H9 (cell line): ENCODE data around the gene PPT1. TPM values are rescaled to one million over a fixed set of nuclear protein-coding genes. Genes with fewer than 3 reads are reported as not detected.

Experiments
- DNase-seq: peaks from one replicate; pipeline ENCODE4 v3.0.0-alpha.2; 2017
- H2AFZ ChIP-seq: one replicate; pipeline ENCODE4 v1.6.1; 2013; ENCODE audit warnings: mild to moderate bottlenecking, low read length, control low read depth, moderate library complexity
- H2AK5ac ChIP-seq: 2 replicates; pipeline ENCODE4 v1.6.1; 2013; ENCODE audit warnings: low read length, control low read depth, mixed read lengths; ENCODE audit not compliant: insufficient read length
- H2BK120ac ChIP-seq: one replicate; pipeline ENCODE4 v1.6.1; 2013; ENCODE audit warnings: low read depth, mild to moderate bottlenecking, low read length, control low read depth, inconsistent platforms; ENCODE audit not compliant: poor library complexity, severe bottlenecking
- H2BK12ac ChIP-seq: 2 replicates; pipeline ENCODE4 v1.6.1; 2013; ENCODE audit warnings: low read length, control low read depth, mixed read lengths, low read depth; ENCODE audit not compliant: insufficient read length
- H2BK15ac ChIP-seq: 2 replicates; pipeline ENCODE4 v1.6.1; 2013; ENCODE audit warnings: low read depth, low read length, control low read depth
- H2BK20ac ChIP-seq: one replicate; pipeline ENCODE4 v1.6.1; 2013; ENCODE audit warnings: low read depth, mild to moderate bottlenecking, low read length, control low read depth, inconsistent platforms; ENCODE audit not compliant: poor library complexity, severe bottlenecking
- H2BK5ac ChIP-seq: 2 replicates; pipeline ENCODE4 v1.6.1; 2013; ENCODE audit warnings: low read length, control low read depth, mixed read lengths; ENCODE audit not compliant: insufficient read length
- H3K14ac ChIP-seq: 2 replicates; pipeline ENCODE4 v1.6.1; 2013; ENCODE audit warnings: low read length, control low read depth; ENCODE audit not compliant: insufficient read depth
- H3K18ac ChIP-seq: 2 replicates; pipeline ENCODE4 v1.6.1; 2013; ENCODE audit warnings: low read depth, mild to moderate bottlenecking, mixed read lengths, low read length, control low read depth; ENCODE audit not compliant: insufficient read length
- H3K23ac ChIP-seq: 2 replicates; pipeline ENCODE4 v1.6.1; 2013; ENCODE audit warnings: low read length, control low read depth, mixed read lengths, low read depth; ENCODE audit not compliant: insufficient read length
- H3K23me2 ChIP-seq: 2 replicates; pipeline ENCODE4 v1.6.1; 2013; ENCODE audit warnings: low read depth, mild to moderate bottlenecking, mixed read lengths, low read length, control low read depth; ENCODE audit not compliant: insufficient read length, poor library complexity, severe bottlenecking
- H3K27ac ChIP-seq: 2 replicates; pipeline ENCODE4 v1.5.1; 2013; ENCODE audit warnings: low read length, control low read depth, mixed read lengths, low read depth; ENCODE audit not compliant: insufficient read length
- H3K27me3 ChIP-seq: 2 replicates; pipeline ENCODE4 v1.6.1; 2013; ENCODE audit warnings: low read length, control low read depth, inconsistent platforms; ENCODE audit not compliant: insufficient read depth
- H3K4ac ChIP-seq: 2 replicates; pipeline ENCODE4 v1.6.1; 2013; ENCODE audit warnings: low read depth, mild to moderate bottlenecking, control low read depth, inconsistent platforms, low read length, moderate library complexity
- H3K4me1 ChIP-seq: 2 replicates; pipeline ENCODE4 v1.6.1; 2013; ENCODE audit warnings: low read length, control low read depth, inconsistent platforms; ENCODE audit not compliant: insufficient read depth
- H3K4me2 ChIP-seq: 2 replicates; pipeline ENCODE4 v1.6.1; 2013; ENCODE audit warnings: low read length, control low read depth, mixed read lengths; ENCODE audit not compliant: insufficient read length, insufficient read depth
- H3K56ac ChIP-seq: 2 replicates; pipeline ENCODE4 v1.6.1; 2013; ENCODE audit warnings: low read depth, mild to moderate bottlenecking, mixed read lengths, low read length, control low read depth; ENCODE audit not compliant: insufficient read length
- H3K79me1 ChIP-seq: 2 replicates; pipeline ENCODE4 v1.6.1; 2013; ENCODE audit warnings: low read depth, mild to moderate bottlenecking, moderate library complexity, low read length, control low read depth, inconsistent platforms; ENCODE audit not compliant: insufficient read depth, poor library complexity, severe bottlenecking
- H3K79me2 ChIP-seq: 2 replicates; pipeline ENCODE4 v1.6.1; 2013; ENCODE audit warnings: low read length, control low read depth, inconsistent platforms; ENCODE audit not compliant: insufficient read depth
- H3K9ac ChIP-seq: 2 replicates; pipeline ENCODE4 v1.6.1; 2013; ENCODE audit warnings: low read length, control low read depth, mixed read lengths; ENCODE audit not compliant: insufficient read length; ENCODE audit errors: extremely low read depth
- H3K9me3 ChIP-seq: one replicate; pipeline ENCODE4 v1.6.1; 2013; ENCODE audit warnings: low read depth, low read length, inconsistent platforms; ENCODE audit not compliant: control insufficient read depth
- H3T11ph ChIP-seq: one replicate; pipeline ENCODE4 v1.6.1; 2013; ENCODE audit warnings: mild to moderate bottlenecking, low read length, control low read depth, inconsistent platforms
- H4K20me1 ChIP-seq: one replicate; pipeline ENCODE4 v1.6.1; 2013; ENCODE audit not compliant: control insufficient read depth, insufficient read length, insufficient read depth
- H4K5ac ChIP-seq: 2 replicates; pipeline ENCODE4 v1.6.1; 2013; ENCODE audit warnings: low read depth, mild to moderate bottlenecking, mixed read lengths, low read length, control low read depth; ENCODE audit not compliant: insufficient read length
- H4K8ac ChIP-seq: replicated peaks from 2 replicates; pipeline ENCODE4 v1.6.1; 2013; ENCODE audit warnings: low read length, control low read depth, mixed read lengths, low read depth; ENCODE audit not compliant: insufficient read length
- H4K91ac ChIP-seq: 2 replicates; pipeline ENCODE4 v1.6.1; 2013; ENCODE audit warnings: low read depth, mild to moderate bottlenecking, moderate library complexity, mixed read lengths, low read length, control low read depth; ENCODE audit not compliant: insufficient read length
- H3K27ac Mint-ChIP-seq, 3 experiments: 2 replicates in 2 of 3; 3 replicates in 1 of 3; pipeline ENCODE4 v1.8.0; 2020 to 2021; ENCODE audit warnings: mixed read lengths in 3 of 3, mild to moderate bottlenecking in 1 of 3, moderate library complexity in 1 of 3
- H3K27me3 Mint-ChIP-seq: 2 replicates; pipeline ENCODE4 v1.8.0; 2021; ENCODE audit warnings: low read depth, mild to moderate bottlenecking, moderate library complexity, mixed read lengths
- H3K36me3 Mint-ChIP-seq, 3 experiments: 2 replicates in 2 of 3; 3 replicates in 1 of 3; pipeline ENCODE4 v1.8.0; 2020 to 2021; ENCODE audit warnings: low read depth in 3 of 3, mixed read lengths in 3 of 3; ENCODE audit not compliant: insufficient read depth in 1 of 3
- H3K4me1 Mint-ChIP-seq, 2 experiments: 2 replicates each; pipeline ENCODE4 v1.8.0; 2020; ENCODE audit warnings: mixed read lengths in 2 of 2
- H3K4me3 Mint-ChIP-seq, 2 experiments: 2 replicates in 1 of 2; 3 replicates in 1 of 2; pipeline ENCODE4 v1.8.0; 2020 to 2021; ENCODE audit warnings: mild to moderate bottlenecking in 2 of 2, mixed read lengths in 2 of 2, moderate library complexity in 1 of 2
- H3K9me3 Mint-ChIP-seq, 2 experiments: 2 replicates in 1 of 2; 3 replicates in 1 of 2; pipeline ENCODE4 v1.8.0; 2020; ENCODE audit warnings: mild to moderate bottlenecking in 2 of 2, mixed read lengths in 2 of 2, moderate library complexity in 1 of 2
- WGBS: extraction: QIAGEN DNeasy Blood & Tissue Kit; methylation state at CpG from one replicate; pipeline ENCODE4 v1.1.7; 2013; ENCODE audit warnings: missing lambda C conversion rate, low lambda C conversion rate, mixed read lengths; ENCODE audit not compliant: insufficient read length; ENCODE audit errors: extremely low coverage; 5-methylcytosine and 5-hydroxymethylcytosine counted together
- total RNA-seq: library from RNA; stranded (reverse); gene quantifications from 2 replicates; pipeline ENCODE4 v1.2.1, GENCODE V29; 2021
- TF ChIP-seq, protein P1 (sequence below): fragments of 200-600 bp; sonication (generic); conservative IDR thresholded peaks from 3 replicates; pipeline ENCODE4 v1.8.0; 2021; ENCODE audit warnings: antibody characterized with exemption, mild to moderate bottlenecking

PPT1 gene
- total RNA-seq, 1 experiment from 2014 or later = 109 TPM

DNA sequence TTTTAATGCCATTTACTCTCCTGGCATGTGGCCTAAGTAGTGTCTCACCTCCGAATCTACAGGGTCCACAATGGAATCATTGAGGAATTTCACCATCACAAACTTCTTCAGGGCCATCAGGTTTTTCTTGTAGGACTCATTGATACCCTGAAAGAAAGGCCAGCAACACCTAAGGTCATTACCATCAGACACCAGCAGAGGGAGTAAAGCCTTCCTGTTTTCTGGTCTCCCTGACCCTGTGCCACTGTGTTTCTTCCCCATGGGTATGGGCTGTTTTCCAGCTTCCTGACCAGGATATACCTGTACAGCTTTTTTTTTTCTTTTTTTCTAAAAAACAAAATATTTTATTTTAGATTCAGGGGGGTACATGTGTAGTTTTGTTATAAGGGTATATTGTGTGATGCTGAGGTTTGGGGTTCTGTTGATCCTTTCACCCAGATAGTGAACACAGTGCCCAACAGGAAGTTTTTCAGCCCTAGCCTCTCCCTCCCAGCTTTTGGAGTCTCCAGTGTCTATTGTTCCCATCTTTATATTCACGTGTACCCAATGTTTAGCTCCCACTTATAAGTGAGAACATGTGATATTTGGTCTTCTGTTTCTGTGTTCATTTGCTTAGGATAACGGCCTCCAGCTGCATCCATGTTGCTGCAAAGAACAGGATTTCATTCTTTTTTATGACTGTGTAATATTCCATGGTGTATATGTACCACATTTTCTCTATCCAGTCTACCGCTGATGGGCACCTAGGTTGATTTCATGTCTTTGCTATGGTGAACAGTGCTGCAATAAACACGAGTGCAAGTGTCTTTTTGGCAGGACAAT, 18.3 kb downstream of the PPT1 start:
- Histone ChIP-seq H2BK20ac (no peak overlapping the region), H2BK12ac (no peak overlapping the region), H4K91ac (no peak overlapping the region), H3K9ac (no peak overlapping the region), H2AK5ac (no peak overlapping the region), H3K23me2 (no peaks in the 10 kb centered on the region), H3T11ph (no peak overlapping the region), H3K4ac (no peak overlapping the region), H2BK5ac (no peak overlapping the region), H3K4me1 (no peaks in the 10 kb centered on the region), H3K79me2 (no peaks in the 10 kb centered on the region), H3K9me3 (no peaks in the 10 kb centered on the region), H4K5ac (no peak overlapping the region), H3K14ac (no peak overlapping the region), H4K8ac (no peak overlapping the region), H4K20me1 (no peaks in the 10 kb centered on the region), H2BK15ac (no peak overlapping the region), H3K79me1 (no peaks in the 10 kb centered on the region), H2BK120ac (no peak overlapping the region), H3K56ac (no peak overlapping the region), H3K27ac (no peak overlapping the region), H2AFZ (no peak overlapping the region), H3K18ac (no peak overlapping the region), H3K27me3 (no peaks in the 10 kb centered on the region), H3K23ac (no peak overlapping the region), H3K4me2 (no peak overlapping the region)
- TF ChIP-seq, protein P1, sequence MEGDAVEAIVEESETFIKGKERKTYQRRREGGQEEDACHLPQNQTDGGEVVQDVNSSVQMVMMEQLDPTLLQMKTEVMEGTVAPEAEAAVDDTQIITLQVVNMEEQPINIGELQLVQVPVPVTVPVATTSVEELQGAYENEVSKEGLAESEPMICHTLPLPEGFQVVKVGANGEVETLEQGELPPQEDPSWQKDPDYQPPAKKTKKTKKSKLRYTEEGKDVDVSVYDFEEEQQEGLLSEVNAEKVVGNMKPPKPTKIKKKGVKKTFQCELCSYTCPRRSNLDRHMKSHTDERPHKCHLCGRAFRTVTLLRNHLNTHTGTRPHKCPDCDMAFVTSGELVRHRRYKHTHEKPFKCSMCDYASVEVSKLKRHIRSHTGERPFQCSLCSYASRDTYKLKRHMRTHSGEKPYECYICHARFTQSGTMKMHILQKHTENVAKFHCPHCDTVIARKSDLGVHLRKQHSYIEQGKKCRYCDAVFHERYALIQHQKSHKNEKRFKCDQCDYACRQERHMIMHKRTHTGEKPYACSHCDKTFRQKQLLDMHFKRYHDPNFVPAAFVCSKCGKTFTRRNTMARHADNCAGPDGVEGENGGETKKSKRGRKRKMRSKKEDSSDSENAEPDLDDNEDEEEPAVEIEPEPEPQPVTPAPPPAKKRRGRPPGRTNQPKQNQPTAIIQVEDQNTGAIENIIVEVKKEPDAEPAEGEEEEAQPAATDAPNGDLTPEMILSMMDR = peak; percentile 84
- Mint-ChIP-seq H3K27ac (no peak overlapping the region), H3K27me3 (no peaks in the 10 kb centered on the region), H3K4me1 (no peaks in the 10 kb centered on the region), H3K9me3 (no peaks in the 10 kb centered on the region), H3K36me3 (peaks cover 12 to 78% (median 37%) of the 10 kb centered on the region in 3 experiments), H3K4me3 (no peak overlapping the region)
- DNase-seq = peak; percentile 70
- no CpG with 5 or more reads among the region's 5 CpGs for WGBS
